IPS-18a (cell line): ENCODE measurements around the gene NHSL1.
A peak's percentile ranks its signal among the peaks of the same experiment; 100 is the strongest.

Experiments
- H3K27ac ChIP-seq: one replicate; pipeline ENCODE4 v1.5.1; 2013; ENCODE audit warnings: low read length
- H3K27me3 ChIP-seq: one replicate; pipeline ENCODE4 v1.6.1; 2013; ENCODE audit warnings: mild to moderate bottlenecking, low read length; ENCODE audit not compliant: control insufficient read depth, insufficient read depth
- H3K36me3 ChIP-seq: one replicate; pipeline ENCODE4 v1.6.1; 2013; ENCODE audit warnings: low read depth, low read length; ENCODE audit not compliant: control insufficient read depth
- H3K4me1 ChIP-seq: one replicate; pipeline ENCODE4 v1.6.1; 2013; ENCODE audit warnings: low read depth, low read length; ENCODE audit not compliant: control insufficient read depth
- H3K4me3 ChIP-seq: one replicate; pipeline ENCODE4 v1.5.1; 2013; ENCODE audit warnings: low read length
- H3K9ac ChIP-seq: one replicate; pipeline ENCODE4 v1.6.1; 2013; ENCODE audit warnings: mild to moderate bottlenecking, low read length, moderate library complexity
- H3K9me3 ChIP-seq: one replicate; pipeline ENCODE4 v1.6.1; 2013; ENCODE audit warnings: low read depth, low read length; ENCODE audit not compliant: control insufficient read depth

NHSL1 gene

DNA sequence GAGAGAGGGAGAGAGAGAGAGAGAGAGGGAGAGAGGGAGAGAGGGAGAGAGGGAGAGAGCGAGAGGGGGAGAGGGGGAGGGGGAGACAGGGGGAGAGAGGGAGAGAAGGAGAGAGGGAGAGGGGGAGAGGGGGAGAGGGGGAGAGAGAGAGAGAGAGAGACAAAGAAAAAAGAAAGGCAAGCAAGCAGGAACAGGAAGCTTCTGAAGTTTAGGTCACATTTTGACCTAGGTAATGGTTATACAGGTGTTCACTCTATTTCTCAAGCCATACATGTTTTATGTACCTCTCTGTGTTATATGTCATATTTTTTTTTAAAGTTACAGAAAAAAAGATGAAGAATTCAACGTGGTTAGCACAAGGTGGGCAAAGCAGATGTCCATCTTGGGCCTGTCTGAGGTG lies 9.4 kb downstream of the NHSL1 start:
- Histone ChIP-seq H3K4me1 (peaks cover 48% of the 10 kb centered on the region), H3K27me3 (no peaks in the 10 kb centered on the region), H3K4me3 (no peak overlapping the region), H3K36me3 (no peaks in the 10 kb centered on the region), H3K9ac (no peak overlapping the region), H3K27ac (no peak overlapping the region), H3K9me3 (no peaks in the 10 kb centered on the region)

DNA sequence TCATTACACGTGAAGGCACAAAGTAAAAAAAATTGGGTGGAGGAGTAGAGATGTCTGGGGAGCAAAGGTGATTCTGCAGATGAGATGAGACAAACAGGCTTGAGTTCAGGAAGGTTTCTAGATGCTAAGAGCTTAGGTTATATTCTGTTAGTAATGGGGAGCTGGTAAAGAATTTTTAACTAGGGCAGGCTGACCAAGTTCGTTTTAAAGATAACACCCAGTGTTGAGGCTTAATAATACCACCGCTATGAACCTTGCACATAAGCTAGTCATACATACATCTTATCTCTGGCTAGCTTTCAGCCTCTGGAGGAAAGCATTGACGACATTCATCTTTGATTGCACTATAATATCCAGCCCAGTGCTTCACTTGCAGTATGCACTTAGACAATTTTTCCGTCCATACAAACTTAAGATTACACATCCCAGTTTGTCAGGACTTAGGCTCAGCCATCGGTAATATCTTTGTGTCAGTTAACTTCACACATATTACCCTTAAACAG lies 12.1 kb downstream of the NHSL1 start:
- Histone ChIP-seq H3K9ac (no peak overlapping the region), H3K4me1 (peaks cover 40% of the 10 kb centered on the region), H3K36me3 (no peaks in the 10 kb centered on the region), H3K9me3 (no peaks in the 10 kb centered on the region), H3K4me3 (no peak overlapping the region), H3K27ac (peak overlapping the region; percentile 37), H3K27me3 (no peaks in the 10 kb centered on the region)

DNA sequence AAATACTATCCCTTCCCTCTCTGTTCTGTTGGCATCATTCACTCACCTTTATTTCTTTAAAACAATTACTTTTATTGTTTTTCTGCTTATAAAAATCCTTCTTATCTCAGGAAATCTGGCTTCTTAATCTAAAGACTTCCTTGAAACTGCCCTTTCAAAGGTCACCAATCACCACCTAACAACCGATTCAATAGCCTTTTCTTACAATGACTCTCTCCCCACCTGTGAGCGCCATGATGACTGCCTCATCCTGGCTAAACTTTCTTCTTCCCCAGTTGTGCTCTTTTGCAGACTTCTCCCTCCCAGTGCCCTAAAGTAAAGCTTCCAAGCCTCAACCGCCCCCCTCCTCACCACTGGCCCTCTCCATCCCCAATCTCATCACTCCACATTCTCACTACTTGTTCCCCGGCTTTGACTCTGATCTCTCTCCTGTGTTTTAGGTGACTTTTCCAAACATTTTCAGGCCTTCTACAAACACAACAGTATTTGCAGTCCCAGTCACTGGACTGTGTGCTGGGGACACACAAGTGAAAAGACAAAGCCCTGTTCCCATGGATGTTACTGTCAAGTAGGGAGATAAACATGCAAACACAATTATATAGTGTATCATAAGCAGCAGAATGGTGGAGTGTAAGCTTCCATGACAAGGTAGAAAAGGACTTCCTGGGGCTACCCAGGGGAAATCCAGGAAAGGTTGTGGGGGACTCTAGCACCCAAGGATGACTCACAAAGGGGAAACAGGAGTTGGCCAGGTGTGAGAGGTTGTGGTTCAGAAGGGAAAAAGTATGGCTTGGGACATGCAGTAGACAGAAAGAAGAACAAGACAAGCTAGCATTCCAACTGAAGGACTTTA lies 12.8 kb downstream of the NHSL1 start:
- peak overlapping the region; percentile 49 for H3K9ac ChIP-seq
- no peaks in the 10 kb centered on the region for H3K27me3 ChIP-seq
- peak overlapping the region; percentile 37 for H3K27ac ChIP-seq
- peak overlapping the region; percentile 53 for H3K4me3 ChIP-seq
- peaks cover 37% of the 10 kb centered on the region for H3K4me1 ChIP-seq
- no peaks in the 10 kb centered on the region for H3K36me3 ChIP-seq
- H3K9me3 ChIP-seq = no peaks in the 10 kb centered on the region

DNA sequence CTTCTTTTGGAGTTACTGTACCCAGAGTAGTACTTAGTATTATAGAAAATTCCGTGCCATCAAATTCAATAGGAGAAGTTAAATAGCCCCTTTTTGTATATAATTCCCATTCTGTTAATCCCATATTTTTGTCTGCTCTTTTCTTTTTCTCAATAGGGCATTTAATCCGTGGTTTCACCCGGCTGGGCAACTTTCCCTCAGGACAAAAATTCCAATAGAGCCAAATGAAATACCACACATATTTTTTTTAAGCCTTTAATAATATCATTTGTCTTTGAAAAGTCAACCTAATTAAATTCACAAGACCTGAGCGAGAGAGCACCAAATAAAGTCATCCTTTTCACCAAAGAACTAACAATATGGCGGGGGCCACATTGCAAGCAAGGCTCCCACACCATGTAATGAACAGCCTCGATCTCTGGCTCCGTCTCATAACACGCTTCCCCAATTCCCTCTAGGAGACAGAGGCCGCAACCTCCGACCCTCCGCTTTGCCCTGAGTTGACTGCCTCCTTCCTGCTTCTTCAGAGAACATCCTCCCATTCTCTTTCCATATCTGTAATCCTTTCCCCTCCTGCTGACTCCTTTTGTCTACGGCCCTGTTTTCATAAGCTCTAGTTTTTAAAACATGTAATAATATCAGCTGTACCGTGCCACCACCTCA lies 13.6 kb downstream of the NHSL1 start:
- Histone ChIP-seq H3K27me3 (no peaks in the 10 kb centered on the region), H3K4me3 (peak overlapping the region; percentile 53), H3K27ac (peak overlapping the region; percentile 72), H3K4me1 (peaks cover 37% of the 10 kb centered on the region), H3K9me3 (no peaks in the 10 kb centered on the region), H3K9ac (peak overlapping the region; percentile 49), H3K36me3 (no peaks in the 10 kb centered on the region)

DNA sequence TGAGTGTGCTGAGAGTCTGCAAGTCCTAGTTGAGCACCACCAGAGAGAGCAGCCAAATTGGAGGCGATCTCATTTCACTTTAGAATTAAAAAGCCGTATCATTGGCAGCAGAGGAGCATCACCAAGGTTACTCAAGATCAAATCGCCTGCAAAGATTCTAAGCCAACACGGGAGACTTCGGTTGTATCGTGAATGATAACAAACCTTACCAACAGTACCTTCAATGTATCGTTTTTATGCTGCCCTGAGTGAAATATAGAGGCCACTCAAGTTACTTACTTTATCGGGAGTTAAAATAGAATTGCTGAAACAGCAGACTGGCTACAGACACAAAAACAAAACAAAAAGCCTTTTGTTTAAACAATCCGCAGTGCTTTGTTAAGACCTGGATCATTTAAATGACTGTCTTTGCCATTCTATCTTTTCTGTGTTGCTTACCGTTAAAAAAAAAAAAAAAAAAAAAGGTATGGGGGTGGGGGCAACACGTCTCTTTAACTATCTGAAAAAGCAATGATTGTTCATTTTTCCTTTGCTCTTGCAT lies 14.2 kb downstream of the NHSL1 start:
- Histone ChIP-seq H3K4me3 (peak overlapping the region; percentile 53), H3K36me3 (no peaks in the 10 kb centered on the region), H3K27ac (peak overlapping the region; percentile 72), H3K9me3 (no peaks in the 10 kb centered on the region), H3K9ac (peak overlapping the region; percentile 49), H3K27me3 (no peaks in the 10 kb centered on the region), H3K4me1 (peaks cover 37% of the 10 kb centered on the region)

DNA sequence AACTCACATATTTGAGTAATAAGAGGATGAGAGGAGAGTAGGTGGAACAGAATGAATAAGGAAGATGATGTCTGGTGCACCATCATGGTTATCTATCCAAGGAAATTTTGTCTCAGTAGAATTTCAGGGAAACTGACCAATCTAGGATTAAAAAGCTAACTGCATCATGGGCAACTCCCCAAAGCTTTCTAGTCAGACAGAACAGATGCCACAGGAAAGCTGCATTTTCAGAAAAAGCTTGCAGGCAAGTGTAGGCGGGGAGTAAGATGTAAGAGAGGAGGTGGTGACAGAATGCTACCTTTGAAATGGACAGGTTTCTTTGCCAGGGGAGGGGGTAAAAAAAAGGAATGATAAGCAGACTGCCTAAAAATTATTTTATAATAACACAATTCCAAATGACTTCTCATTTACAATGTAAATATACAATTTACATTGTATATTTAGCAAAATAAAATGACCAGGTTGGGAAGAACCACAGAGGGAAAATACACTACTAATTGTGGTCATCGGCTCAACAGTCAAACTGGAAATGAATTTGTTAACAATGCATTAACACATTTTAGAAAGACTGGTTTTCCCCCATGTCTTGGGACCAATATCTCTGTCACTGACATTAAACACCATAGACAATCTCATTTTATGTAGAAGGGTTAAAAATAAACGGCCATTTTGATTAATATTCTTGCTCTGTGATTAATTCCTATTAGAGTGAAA lies 15.1 kb downstream of the NHSL1 start:
- H3K27ac ChIP-seq = peak overlapping the region; percentile 72
- H3K9ac ChIP-seq = peak overlapping the region; percentile 49
- H3K27me3 ChIP-seq = no peaks in the 10 kb centered on the region
- peaks cover 37% of the 10 kb centered on the region for H3K4me1 ChIP-seq
- no peaks in the 10 kb centered on the region for H3K9me3 ChIP-seq
- H3K4me3 ChIP-seq = peak overlapping the region; percentile 53
- H3K36me3 ChIP-seq = no peaks in the 10 kb centered on the region

DNA sequence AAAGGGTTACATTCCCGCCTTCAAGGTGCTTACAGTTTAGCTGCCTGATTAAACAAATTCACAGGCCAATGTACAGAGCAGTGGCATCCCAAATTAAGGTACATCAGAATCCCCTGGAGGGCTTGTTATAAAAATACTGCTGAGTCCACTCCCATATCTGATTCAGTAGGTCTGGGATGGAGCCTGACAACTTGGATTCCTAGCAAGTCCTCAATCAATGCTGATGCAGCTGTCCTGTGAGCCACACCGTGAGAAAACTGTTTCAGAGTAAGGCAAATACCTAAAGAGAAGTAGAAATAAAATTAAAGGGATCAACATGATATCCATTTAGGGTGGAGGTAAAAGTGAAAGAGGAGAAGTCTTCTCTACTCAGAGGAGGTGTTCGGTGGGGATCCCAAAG lies 16.5 kb downstream of the NHSL1 start:
- Histone ChIP-seq H3K9ac (no peak overlapping the region), H3K27me3 (no peaks in the 10 kb centered on the region), H3K4me3 (no peak overlapping the region), H3K27ac (no peak overlapping the region), H3K4me1 (peaks cover 37% of the 10 kb centered on the region), H3K9me3 (no peaks in the 10 kb centered on the region), H3K36me3 (no peaks in the 10 kb centered on the region)

DNA sequence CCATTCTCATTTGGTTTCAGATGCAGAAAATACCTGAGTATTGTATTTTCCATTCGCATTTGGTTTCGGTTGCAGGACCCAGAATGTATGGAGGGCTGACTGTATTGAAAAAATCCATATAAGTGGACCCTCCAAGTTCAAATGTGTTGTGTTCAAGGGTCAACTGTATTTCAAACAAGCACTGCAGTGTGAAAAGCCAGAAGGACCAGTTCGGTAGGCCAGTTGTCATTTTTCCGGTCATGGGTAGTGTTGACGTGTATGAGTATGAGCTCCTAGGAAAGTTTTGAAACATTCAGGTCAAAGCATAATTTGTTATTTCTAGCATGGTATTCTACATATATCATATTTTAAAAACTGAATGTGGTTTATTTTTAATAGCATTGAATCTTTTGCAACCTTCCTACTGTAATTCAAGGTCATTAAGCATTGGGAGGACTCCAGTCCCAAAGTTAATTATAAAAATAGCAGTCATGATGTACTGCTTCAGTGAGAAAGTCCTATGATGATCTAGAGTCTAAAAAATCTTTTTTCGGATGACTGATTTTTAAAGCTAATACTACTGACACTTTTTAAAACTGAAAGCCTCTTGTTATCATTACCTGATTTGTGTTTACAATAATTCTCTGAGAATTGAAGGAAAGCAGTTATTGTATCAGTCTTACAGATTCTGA lies 18.9 kb downstream of the NHSL1 start:
- Histone ChIP-seq H3K4me3 (no peak overlapping the region), H3K9ac (no peak overlapping the region), H3K27me3 (no peaks in the 10 kb centered on the region), H3K36me3 (no peaks in the 10 kb centered on the region), H3K9me3 (no peaks in the 10 kb centered on the region), H3K27ac (no peak overlapping the region), H3K4me1 (peaks cover 17% of the 10 kb centered on the region)

DNA sequence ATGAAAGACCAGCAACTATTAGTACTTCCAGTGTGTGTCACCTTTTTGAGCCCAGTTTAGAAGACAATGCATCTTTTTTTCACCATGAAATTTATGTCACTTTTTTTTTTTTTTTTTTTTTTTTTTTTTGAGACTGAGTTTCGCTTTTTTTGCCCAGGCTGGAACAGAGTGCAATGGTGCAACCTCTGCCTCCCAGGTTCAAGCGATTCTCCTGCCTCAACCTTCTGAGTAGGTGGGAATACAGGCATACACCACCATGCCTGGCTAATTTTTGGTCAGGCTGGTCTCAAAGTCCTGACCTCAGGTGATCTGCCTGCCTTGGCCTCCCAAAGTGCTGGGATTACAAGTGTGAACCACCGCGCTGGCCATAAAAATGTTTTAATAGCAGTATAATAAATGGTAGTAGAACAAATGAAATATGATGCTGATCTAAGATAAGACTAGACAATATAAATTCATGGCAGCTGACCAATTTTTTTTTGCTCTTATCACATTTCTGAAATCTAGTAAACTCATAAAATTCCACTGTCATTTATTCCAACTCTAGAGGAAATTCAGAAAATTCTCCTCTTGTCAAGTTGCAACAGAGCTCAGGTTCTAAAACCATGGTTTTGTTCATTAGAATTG lies 21.3 kb downstream of the NHSL1 start:
- H3K9me3 ChIP-seq = no peaks in the 10 kb centered on the region
- no peak overlapping the region for H3K4me3 ChIP-seq
- H3K27me3 ChIP-seq = no peaks in the 10 kb centered on the region
- H3K27ac ChIP-seq = no peak overlapping the region
- H3K9ac ChIP-seq = no peak overlapping the region
- no peaks in the 10 kb centered on the region for H3K36me3 ChIP-seq
- H3K4me1 ChIP-seq = peaks cover 10% of the 10 kb centered on the region

DNA sequence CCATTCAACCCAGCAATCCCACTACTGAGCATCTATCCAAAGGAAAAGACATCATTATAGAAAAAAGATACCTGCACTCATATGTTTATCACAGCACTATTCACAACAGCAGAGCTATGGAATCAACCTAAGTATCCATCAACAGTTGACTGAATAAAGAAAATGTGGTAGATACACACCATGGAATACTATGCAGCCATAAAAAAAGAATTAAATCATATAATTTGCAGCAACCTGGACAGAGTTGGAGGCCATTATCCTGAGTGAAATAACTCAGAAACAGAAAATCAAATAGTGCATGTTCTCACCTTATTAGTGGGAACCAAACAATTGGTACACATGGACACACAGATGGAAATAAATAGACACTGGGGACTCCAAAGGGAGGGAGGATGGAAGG lies 23.2 kb downstream of the NHSL1 start:
- H3K36me3 ChIP-seq = no peaks in the 10 kb centered on the region
- H3K9ac ChIP-seq = no peak overlapping the region
- H3K27me3 ChIP-seq = no peaks in the 10 kb centered on the region
- H3K4me1 ChIP-seq = peaks cover 10% of the 10 kb centered on the region
- no peak overlapping the region for H3K27ac ChIP-seq
- no peaks in the 10 kb centered on the region for H3K9me3 ChIP-seq
- H3K4me3 ChIP-seq = no peak overlapping the region
